SK-N-SH (cell line): Measurements from ENCODE around the gene ARMC3.

Source experiments
- JUND ChIP-seq: IDR thresholded peaks from 2 replicates; pipeline ENCODE4 v1.4.0; 2012
- MXI1 ChIP-seq: IDR thresholded peaks from 2 replicates; pipeline ENCODE4 v1.6.1; 2012; ENCODE audit warnings: mild to moderate bottlenecking, low read depth, low read length, improper control_type of control experiment
- TAF1 ChIP-seq: IDR thresholded peaks from 2 replicates; pipeline ENCODE4 v1.6.1; 2012; ENCODE audit warnings: low read depth, mild to moderate bottlenecking, low read length, moderate library complexity, borderline replicate concordance
- TF ChIP-seq, protein P1 (sequence below): fragments of 200-600 bp; sonication (generic); IDR thresholded peaks from 2 replicates; pipeline ENCODE4 v1.6.1; 2017; ENCODE audit warnings: antibody characterized with exemption, mild to moderate bottlenecking, moderate library complexity

GRCh38 chr10:22893781-22894180, 34.1 kb upstream of the ARMC3 start:
- TF ChIP-seq TAF1 (no peak), JUND (no peak), MXI1 (no peak)
- TF ChIP-seq, protein P1, sequence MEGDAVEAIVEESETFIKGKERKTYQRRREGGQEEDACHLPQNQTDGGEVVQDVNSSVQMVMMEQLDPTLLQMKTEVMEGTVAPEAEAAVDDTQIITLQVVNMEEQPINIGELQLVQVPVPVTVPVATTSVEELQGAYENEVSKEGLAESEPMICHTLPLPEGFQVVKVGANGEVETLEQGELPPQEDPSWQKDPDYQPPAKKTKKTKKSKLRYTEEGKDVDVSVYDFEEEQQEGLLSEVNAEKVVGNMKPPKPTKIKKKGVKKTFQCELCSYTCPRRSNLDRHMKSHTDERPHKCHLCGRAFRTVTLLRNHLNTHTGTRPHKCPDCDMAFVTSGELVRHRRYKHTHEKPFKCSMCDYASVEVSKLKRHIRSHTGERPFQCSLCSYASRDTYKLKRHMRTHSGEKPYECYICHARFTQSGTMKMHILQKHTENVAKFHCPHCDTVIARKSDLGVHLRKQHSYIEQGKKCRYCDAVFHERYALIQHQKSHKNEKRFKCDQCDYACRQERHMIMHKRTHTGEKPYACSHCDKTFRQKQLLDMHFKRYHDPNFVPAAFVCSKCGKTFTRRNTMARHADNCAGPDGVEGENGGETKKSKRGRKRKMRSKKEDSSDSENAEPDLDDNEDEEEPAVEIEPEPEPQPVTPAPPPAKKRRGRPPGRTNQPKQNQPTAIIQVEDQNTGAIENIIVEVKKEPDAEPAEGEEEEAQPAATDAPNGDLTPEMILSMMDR, result no peak
